ENCODE data around the gene MAP3K3. TPM values are rescaled to one million over a fixed set of nuclear protein-coding genes. Genes with fewer than 3 reads are reported as not detected.

Gene MAP3K3
- total RNA-seq = 10 to 100 TPM; 31.6 to 55.1 (median 44.3) TPM

DNA sequence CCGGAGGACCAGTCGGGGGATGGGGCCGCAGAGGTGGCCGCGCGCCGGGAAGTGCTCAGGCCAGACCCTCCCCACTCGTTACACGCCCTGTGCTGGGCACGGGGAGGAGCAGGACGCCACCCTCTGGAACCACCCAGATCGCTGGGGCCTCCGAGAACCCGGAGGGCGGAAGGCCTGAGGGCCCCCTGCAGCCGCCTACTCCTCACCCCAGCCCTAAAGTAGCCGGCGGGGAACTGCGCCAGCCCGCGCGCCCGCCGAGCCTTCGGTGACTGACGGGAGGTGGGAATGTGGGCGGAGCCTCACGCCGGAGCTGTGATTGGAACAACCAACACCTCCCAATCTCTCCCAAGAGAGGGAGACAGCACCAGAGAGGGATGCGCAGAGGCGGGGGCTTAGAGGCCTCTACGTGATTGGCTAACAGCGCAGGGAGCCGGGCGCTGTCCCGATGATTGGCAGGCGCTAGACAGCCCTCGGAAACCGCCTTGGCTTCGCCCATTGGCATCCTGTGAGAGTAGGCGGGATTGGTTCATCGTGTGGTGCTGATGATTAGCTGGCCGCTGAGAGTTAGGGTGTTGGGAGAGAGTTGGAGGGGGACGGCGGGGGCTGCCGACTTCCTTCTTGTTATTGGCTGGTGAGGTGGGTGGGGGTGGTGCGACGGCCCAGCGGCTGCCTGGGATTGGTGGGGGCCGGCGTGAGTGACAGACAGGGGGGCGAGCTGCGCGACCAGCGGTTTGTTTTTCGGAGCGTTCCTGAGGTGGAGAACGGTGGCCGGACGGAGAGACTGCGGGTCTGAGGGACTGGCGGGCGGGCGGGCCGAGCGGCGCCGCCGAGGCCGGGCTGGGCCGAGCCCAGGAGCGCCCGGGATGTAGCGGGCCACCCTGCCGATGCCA is at the start of gene MAP3K3:
Gene MAP3K3 (plus strand): TSS at position 734 of the 890 bp plus-strand sequence. CDS start 343 bp downstream, outside the sequence.
- TF ChIP-seq POLR2A (IDR thresholded peaks at IDR 0.05) (peak; percentile 18 to 67), POLR2AphosphoS5 (IDR thresholded peaks at IDR 0.05) (peak in 1 of 3 donors; percentile 83), EP300 (IDR thresholded peaks at IDR 0.05) (no peak)
- TF ChIP-seq, protein P1, sequence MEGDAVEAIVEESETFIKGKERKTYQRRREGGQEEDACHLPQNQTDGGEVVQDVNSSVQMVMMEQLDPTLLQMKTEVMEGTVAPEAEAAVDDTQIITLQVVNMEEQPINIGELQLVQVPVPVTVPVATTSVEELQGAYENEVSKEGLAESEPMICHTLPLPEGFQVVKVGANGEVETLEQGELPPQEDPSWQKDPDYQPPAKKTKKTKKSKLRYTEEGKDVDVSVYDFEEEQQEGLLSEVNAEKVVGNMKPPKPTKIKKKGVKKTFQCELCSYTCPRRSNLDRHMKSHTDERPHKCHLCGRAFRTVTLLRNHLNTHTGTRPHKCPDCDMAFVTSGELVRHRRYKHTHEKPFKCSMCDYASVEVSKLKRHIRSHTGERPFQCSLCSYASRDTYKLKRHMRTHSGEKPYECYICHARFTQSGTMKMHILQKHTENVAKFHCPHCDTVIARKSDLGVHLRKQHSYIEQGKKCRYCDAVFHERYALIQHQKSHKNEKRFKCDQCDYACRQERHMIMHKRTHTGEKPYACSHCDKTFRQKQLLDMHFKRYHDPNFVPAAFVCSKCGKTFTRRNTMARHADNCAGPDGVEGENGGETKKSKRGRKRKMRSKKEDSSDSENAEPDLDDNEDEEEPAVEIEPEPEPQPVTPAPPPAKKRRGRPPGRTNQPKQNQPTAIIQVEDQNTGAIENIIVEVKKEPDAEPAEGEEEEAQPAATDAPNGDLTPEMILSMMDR (IDR thresholded peaks at IDR 0.05) = peak in 1 of 2 donors; percentile 11
- Histone ChIP-seq H3K4me1 (peaks cover 42% of the 10 kb centered on the region), H3K36me3 (no peaks in the 10 kb centered on the region), H3K27ac (peak within 1 kb of the TSS; percentile 89), H3K27me3 (no peaks in the 10 kb centered on the region), H3K4me3 (peak within 1 kb of the TSS; percentile 69), H3K9me3 (no peaks in the 10 kb centered on the region)
- peak; percentile 99 to 100 for DNase-seq (ENCODE audit: low spot score in 2 of 2)
- 0% methylated on average over 30 of the region's 75 CpGs for WGBS

DNA sequence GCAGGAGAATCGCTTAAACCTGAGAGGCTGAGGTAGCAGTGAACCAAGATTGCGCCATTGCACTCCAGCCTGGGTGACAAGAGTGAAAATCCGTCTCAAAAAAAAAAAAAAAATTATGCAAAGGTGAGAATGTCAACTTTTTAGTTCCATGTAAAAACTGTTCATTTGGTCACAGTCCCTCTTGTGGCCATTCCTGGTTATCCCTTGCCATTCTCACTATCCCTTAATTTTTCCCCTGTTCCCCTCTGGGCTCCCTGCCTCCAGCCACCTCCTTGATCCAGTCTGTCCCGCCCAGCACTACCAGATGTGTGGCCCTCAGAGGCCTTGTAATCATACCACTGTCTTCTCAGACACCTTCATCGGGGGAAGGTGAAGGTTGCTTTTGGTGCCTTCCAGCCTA is 48.6 kb upstream of the MAP3K3 start:
- TF ChIP-seq, protein P1 (IDR thresholded peaks at IDR 0.05) = no peak
- TF ChIP-seq POLR2AphosphoS5 (IDR thresholded peaks at IDR 0.05) (no peak), EP300 (IDR thresholded peaks at IDR 0.05) (no peak), POLR2A (IDR thresholded peaks at IDR 0.05) (no peak)
- no peak overlapping the region for H3K27ac ChIP-seq
- WGBS = 86% methylated on average over 5 of the region's 5 CpGs
- no peak for DNase-seq (ENCODE audit: low spot score in 2 of 2)
- no peaks in the 10 kb centered on the region for H3K9me3 ChIP-seq
- peaks cover 7% of the 10 kb centered on the region for H3K36me3 ChIP-seq
- H3K4me1 ChIP-seq = no peaks in the 10 kb centered on the region
- H3K4me3 ChIP-seq = no peak overlapping the region
- H3K27me3 ChIP-seq = no peaks in the 10 kb centered on the region

DNA sequence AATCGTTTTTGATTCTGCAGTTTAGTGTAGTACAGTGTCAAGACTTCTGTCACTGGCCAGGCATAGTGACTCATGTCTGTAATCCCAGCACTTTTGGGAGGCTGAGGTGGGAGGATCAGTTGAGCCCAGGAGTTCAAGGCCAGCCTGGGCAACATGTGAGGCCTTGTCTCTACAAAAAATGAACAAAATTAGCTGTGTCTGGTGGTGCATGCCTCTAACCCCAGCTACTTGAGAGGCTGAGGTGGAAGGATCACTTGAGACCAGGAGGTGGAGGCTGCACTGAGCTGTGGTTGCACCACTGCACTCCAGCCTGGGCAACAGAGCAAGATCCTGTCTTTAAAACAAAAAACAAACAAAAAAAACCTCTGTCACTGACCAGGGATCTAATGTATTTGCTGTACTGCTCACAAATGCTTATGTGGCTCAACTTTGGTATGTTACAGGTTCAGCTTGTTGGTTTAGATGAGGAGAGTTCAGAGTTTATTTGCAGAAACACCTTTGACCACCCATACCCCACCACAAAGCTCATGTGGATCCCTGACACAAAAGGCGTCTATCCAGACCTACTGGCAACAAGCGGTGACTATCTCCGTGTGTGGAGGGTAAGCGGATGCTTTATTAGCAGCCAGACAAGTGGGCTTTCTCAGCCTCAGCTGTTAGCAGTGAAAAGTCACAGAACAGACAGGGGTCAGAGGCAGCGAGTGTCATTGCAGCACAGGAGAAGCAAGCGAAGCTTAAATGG is 44.0 kb upstream of the MAP3K3 start:
- TF ChIP-seq EP300 (IDR thresholded peaks at IDR 0.05) = no peak
- TF ChIP-seq, protein P1 (IDR thresholded peaks at IDR 0.05) = no peak
- no peak for TF ChIP-seq POLR2AphosphoS5 (IDR thresholded peaks at IDR 0.05)
- no peak for TF ChIP-seq POLR2A (IDR thresholded peaks at IDR 0.05)
- 93% methylated on average over 7 of the region's 7 CpGs for WGBS
- peaks cover 41% of the 10 kb centered on the region for H3K36me3 ChIP-seq
- no peak overlapping the region for H3K27ac ChIP-seq
- H3K27me3 ChIP-seq = no peaks in the 10 kb centered on the region
- no peak overlapping the region for H3K4me3 ChIP-seq
- no peaks in the 10 kb centered on the region for H3K9me3 ChIP-seq
- no peaks in the 10 kb centered on the region for H3K4me1 ChIP-seq
- DNase-seq (ENCODE audit: low spot score in 2 of 2) = no peak

DNA sequence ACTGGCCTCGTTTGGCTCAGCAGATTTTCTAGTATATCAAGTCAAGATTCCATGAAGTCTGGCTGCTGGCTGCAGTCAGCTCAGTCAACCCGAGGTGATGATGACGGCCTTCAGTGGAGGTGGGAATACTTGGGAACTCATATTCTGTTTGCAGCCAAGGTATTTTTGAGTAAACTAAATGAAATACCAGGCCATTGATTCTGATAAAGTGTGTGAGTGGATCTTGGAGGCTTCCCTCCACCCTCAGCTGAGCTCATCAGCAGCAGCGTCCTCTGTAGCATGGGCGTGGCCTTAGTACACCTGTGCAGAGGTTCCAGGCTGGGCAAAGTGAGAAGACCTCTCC is 43.5 kb upstream of the MAP3K3 start:
- Histone ChIP-seq H3K27me3 (no peaks in the 10 kb centered on the region), H3K9me3 (no peaks in the 10 kb centered on the region), H3K36me3 (peaks cover 46% of the 10 kb centered on the region), H3K4me3 (no peak overlapping the region), H3K27ac (no peak overlapping the region), H3K4me1 (no peaks in the 10 kb centered on the region)
- no peak for DNase-seq (ENCODE audit: low spot score in 2 of 2)
- 84% methylated on average over 5 of the region's 5 CpGs for WGBS
- TF ChIP-seq, protein P1 (IDR thresholded peaks at IDR 0.05) = no peak
- TF ChIP-seq EP300 (IDR thresholded peaks at IDR 0.05) (no peak), POLR2AphosphoS5 (IDR thresholded peaks at IDR 0.05) (no peak), POLR2A (IDR thresholded peaks at IDR 0.05) (no peak)

DNA sequence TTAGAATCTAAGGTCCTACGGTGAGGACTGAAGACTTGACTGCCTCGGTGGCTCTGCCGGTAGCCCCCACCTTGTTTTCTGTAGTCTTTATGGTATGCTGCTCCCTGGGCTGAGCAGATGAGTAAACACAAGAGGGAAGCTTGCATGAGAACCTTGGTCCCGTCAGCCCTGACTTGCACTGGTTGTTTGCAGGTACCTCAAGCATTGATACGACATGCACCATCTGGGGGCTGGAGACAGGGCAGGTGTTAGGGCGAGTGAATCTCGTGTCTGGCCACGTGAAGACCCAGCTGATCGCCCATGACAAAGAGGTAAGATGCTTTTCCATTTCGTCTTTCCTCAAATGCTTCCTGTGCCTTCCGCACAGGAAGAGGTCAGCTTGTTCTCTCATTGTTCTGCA is 42.6 kb upstream of the MAP3K3 start:
- no peak for DNase-seq (ENCODE audit: low spot score in 2 of 2)
- no peaks in the 10 kb centered on the region for H3K9me3 ChIP-seq
- no peak overlapping the region for H3K27ac ChIP-seq
- no peak overlapping the region for H3K4me3 ChIP-seq
- H3K27me3 ChIP-seq = no peaks in the 10 kb centered on the region
- TF ChIP-seq EP300 (IDR thresholded peaks at IDR 0.05) (no peak), POLR2A (IDR thresholded peaks at IDR 0.05) (no peak), POLR2AphosphoS5 (IDR thresholded peaks at IDR 0.05) (no peak)
- TF ChIP-seq, protein P1 (IDR thresholded peaks at IDR 0.05) = no peak
- peaks cover 54% of the 10 kb centered on the region for H3K36me3 ChIP-seq
- WGBS = 90% methylated on average over 11 of the region's 11 CpGs
- H3K4me1 ChIP-seq = no peaks in the 10 kb centered on the region

Data from suprapubic skin (tissue), 4 donors.